ENCODE results near the gene GNB5. TPM values are rescaled to one million over a fixed set of nuclear protein-coding genes. Genes with fewer than 3 reads are reported as not detected.

GNB5 gene
- total and polyA plus RNA-seq, 2 of the 13 experiments (the other 11 are each of a cell fraction or from before 2014, with no cell fraction given), result 13.7 to 14.4 TPM

DNA sequence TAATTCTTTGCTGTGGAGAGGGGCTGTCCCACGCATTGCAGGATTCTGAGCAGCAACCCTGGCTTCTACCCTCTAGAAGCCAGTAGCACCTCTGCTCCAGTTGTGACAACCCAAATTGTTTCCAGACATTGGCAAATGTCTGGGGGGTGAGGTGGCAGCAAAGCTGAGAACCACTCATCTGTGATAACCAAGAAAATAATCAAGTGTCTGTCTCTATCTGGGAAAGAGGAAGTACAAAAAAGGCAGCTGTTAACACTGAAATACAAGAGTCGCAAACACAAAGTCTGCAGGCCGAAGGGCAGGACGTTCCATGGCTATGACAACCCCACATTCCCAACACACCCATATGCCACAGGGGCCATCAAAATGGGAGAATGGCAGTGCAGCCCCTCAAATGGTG lies 42.2 kb upstream of the GNB5 start:
- no peak overlapping the region for H3K4me2 ChIP-seq (ENCODE audit: low read depth, low read length)
- intact Hi-C loops (cut with micrococcal nuclease; ENCODE audit: unreplicated experiment) (no loop called here), in situ Hi-C loops (cut with HindIII; ENCODE audit: extremely low pct_ligation_motif_present, low pct_unique_long_range_greater_than_20kb) (no loop called here)
- no peaks in the 10 kb centered on the region for H3K9me3 ChIP-seq (ENCODE audit: low read length)
- no peaks in the 10 kb centered on the region for H3K27me3 ChIP-seq (ENCODE audit: control insufficient read depth in 1 of 2, insufficient read depth in 2 of 2, low read length in 2 of 2)
- no peak overlapping the region for H3K4me3 ChIP-seq (replicated peaks in 1 of 3; ENCODE audit: insufficient read depth in 1 of 3, low read depth in 2 of 3, low read length in 3 of 3)
- H3K9ac ChIP-seq (ENCODE audit: insufficient read depth, low read depth, low read length), result no peak overlapping the region
- no peak for FAIRE-seq
- ChIA-PET CTCF (ENCODE audit: low intra/inter-chr PET ratio, low total read pairs) (no interaction called here), POLR2A (no interaction called here)
- H3K4me1 ChIP-seq (ENCODE audit: insufficient read depth, low read length), result no peaks in the 10 kb centered on the region
- H3K27ac ChIP-seq (ENCODE audit: extremely low read length, insufficient read depth, low read length), result no peak overlapping the region
- H2AFZ ChIP-seq (ENCODE audit: low read length), result no peak overlapping the region
- ATAC-seq, result no peak
- whole genome bisulfite sequencing (ENCODE audit: low lambda C conversion rate), result 96% methylated on average over 4 of the region's 4 CpGs
- no peak for DNase-seq (ENCODE audit: low spot score)
- TF ChIP-seq ZNF431 (CRISPR knock-in tag; IDR thresholded peaks at IDR 0.05; ENCODE audit: borderline replicate concordance, low read depth) (no peak), RFXAP (CRISPR knock-in tag; IDR thresholded peaks at IDR 0.05; ENCODE audit: borderline replicate concordance) (no peak), HNF1B (CRISPR knock-in tag; IDR thresholded peaks at IDR 0.05) (no peak)
- no peaks in the 10 kb centered on the region for H4K20me1 ChIP-seq (ENCODE audit: insufficient read depth, low read length)
- no peaks in the 10 kb centered on the region for H3K79me2 ChIP-seq (ENCODE audit: insufficient read depth, low read length)
- H3K36me3 ChIP-seq (replicated peaks in 1 of 2; ENCODE audit: control insufficient read depth in 1 of 2, insufficient read depth in 2 of 2, low read length in 2 of 2), result peaks cover 13 to 56% of the 10 kb centered on the region in 2 experiments
- BruUV-seq (replicated peaks), result no TSS peak

DNA sequence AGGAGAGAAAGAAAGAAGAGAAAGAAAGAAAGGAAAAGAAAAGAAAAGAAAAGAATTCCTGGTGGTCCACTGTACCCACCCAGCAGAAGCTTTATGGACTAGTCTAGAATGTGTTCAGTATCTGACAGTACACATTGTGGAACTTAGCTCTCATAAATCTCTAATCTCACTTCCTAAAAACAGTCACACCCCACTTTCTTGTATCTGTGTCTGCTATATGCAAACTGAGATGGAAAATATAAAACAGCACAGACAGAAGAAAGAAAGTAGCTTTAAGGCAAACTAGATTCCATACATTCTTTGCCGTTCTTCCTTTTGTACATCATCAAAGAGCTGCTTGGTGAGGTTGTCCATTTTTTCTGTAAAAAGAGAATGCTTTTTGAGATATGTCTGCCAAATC lies 41.1 kb upstream of the GNB5 start:
- FAIRE-seq, result no peak
- ChIA-PET CTCF (ENCODE audit: low intra/inter-chr PET ratio, low total read pairs) (no interaction called here), POLR2A (no interaction called here)
- no peaks in the 10 kb centered on the region for H3K9me3 ChIP-seq (ENCODE audit: low read length)
- no peak for ATAC-seq
- H2AFZ ChIP-seq (ENCODE audit: low read length), result no peak overlapping the region
- H3K79me2 ChIP-seq (ENCODE audit: insufficient read depth, low read length), result no peaks in the 10 kb centered on the region
- no TSS peak for BruUV-seq (replicated peaks)
- 92% methylated on average over 1 of the region's 1 CpG for WGBS (ENCODE audit: low lambda C conversion rate)
- no peak for DNase-seq (ENCODE audit: low spot score)
- no peaks in the 10 kb centered on the region for H3K27me3 ChIP-seq (ENCODE audit: control insufficient read depth in 1 of 2, insufficient read depth in 2 of 2, low read length in 2 of 2)
- no peak overlapping the region for H3K4me2 ChIP-seq (ENCODE audit: low read depth, low read length)
- H3K4me1 ChIP-seq (ENCODE audit: insufficient read depth, low read length), result no peaks in the 10 kb centered on the region
- no peak overlapping the region for H3K9ac ChIP-seq (ENCODE audit: insufficient read depth, low read depth, low read length)
- intact Hi-C loops (cut with micrococcal nuclease; ENCODE audit: unreplicated experiment), result no loop called here
- H4K20me1 ChIP-seq (ENCODE audit: insufficient read depth, low read length), result no peaks in the 10 kb centered on the region
- peaks cover 13 to 52% of the 10 kb centered on the region in 2 experiments for H3K36me3 ChIP-seq (replicated peaks in 1 of 2; ENCODE audit: control insufficient read depth in 1 of 2, insufficient read depth in 2 of 2, low read length in 2 of 2)
- in situ Hi-C loops (cut with HindIII; ENCODE audit: extremely low pct_ligation_motif_present, low pct_unique_long_range_greater_than_20kb), result no loop called here
- H3K27ac ChIP-seq (ENCODE audit: extremely low read length, insufficient read depth, low read length), result no peak overlapping the region
- H3K4me3 ChIP-seq (replicated peaks in 1 of 3; ENCODE audit: insufficient read depth in 1 of 3, low read depth in 2 of 3, low read length in 3 of 3), result no peak overlapping the region
- TF ChIP-seq SIN3B (IDR thresholded peaks at IDR 0.05; ENCODE audit: low read length) (no peak), ARNTL (CRISPR knock-in tag; IDR thresholded peaks at IDR 0.05) (no peak), NPAS2 (CRISPR knock-in tag; IDR thresholded peaks at IDR 0.05; ENCODE audit: borderline replicate concordance) (no peak), ZKSCAN5 (CRISPR knock-in tag; IDR thresholded peaks at IDR 0.05) (no peak), ZNF737 (CRISPR knock-in tag; IDR thresholded peaks at IDR 0.05; ENCODE audit: borderline replicate concordance) (no peak), PAXIP1 (CRISPR knock-in tag; conservative IDR thresholded peaks at IDR 0.05) (no peak)
- TF ChIP-seq, protein P1, sequence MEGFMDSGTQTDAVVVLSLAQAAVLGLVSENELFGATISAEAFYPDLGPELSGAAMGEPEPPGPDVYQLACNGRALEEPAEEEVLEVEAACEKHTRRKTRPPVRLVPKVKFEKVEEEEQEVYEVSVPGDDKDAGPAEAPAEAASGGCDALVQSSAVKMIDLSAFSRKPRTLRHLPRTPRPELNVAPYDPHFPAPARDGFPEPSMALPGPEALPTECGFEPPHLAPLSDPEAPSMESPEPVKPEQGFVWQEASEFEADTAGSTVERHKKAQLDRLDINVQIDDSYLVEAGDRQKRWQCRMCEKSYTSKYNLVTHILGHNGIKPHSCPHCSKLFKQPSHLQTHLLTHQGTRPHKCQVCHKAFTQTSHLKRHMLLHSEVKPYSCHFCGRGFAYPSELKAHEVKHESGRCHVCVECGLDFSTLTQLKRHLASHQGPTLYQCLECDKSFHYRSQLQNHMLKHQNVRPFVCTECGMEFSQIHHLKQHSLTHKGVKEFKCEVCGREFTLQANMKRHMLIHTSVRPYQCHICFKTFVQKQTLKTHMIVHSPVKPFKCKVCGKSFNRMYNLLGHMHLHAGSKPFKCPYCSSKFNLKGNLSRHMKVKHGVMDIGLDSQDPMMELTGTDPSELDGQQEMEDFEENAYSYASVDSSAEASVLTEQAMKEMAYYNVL (CRISPR knock-in tag; IDR thresholded peaks at IDR 0.05; ENCODE audit: borderline replicate concordance), result no peak
- TF ChIP-seq, protein P2, sequence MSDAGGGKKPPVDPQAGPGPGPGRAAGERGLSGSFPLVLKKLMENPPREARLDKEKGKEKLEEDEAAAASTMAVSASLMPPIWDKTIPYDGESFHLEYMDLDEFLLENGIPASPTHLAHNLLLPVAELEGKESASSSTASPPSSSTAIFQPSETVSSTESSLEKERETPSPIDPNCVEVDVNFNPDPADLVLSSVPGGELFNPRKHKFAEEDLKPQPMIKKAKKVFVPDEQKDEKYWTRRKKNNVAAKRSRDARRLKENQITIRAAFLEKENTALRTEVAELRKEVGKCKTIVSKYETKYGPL (CRISPR knock-in tag; IDR thresholded peaks at IDR 0.05), result no peak

Measured in HepG2 (cell line).